GM19193 (cell line): ENCODE results near the gene PRKX.
A peak's percentile ranks its signal among the peaks of the same experiment; 100 is the strongest.

Experiments used
- POLR2A ChIP-seq: IDR thresholded peaks from 4 replicates; pipeline ENCODE4 v1.6.1; 2011; ENCODE audit not compliant: insufficient read depth, insufficient read length; ENCODE audit errors: extremely low read depth

The PRKX gene

GRCh38 chrX:3713225-3713936, at the start of gene PRKX:
PRKX (minus strand) TSS chrX:3713649; CDS start chrX:3713253, 396 bp downstream.
- TF ChIP-seq POLR2A = peak; percentile 31

GRCh38 chrX:3763111-3763510, 49.7 kb upstream of the PRKX start:
- TF ChIP-seq POLR2A = no peak

- no peak for TF ChIP-seq POLR2A
These were observed 44.1 kb upstream of the PRKX start for GRCh38 chrX:3757510-3758025.

DNA sequence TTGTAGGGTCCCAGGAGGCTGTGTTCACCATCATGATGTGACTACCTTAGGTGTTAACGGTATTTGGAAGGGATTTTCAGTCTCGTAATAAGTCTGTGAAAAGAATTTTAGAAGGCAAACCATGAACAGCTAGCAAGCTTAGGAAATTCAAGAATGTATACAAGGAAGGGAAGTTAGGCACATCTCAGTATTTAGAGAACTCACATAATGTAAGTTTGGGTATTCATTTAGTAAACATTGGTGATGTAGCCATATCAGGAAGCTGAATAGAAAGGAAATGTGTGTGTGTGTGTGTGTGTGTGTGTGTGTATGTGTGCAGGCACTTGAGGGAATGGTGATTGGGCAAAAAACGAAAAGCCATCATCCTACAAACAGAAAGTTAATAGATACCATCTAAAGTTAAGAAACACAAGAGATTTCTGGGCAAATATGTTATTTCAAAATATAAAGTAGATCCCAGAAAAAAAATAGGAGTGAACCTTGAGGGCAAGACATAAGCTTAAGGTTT, 34.7 kb upstream of the PRKX start:
- no peak for TF ChIP-seq POLR2A

- TF ChIP-seq POLR2A = no peak
These were observed 30.5 kb upstream of the PRKX start for GRCh38 chrX:3743801-3744439.

GRCh38 chrX:3738509-3738908, 25.1 kb upstream of the PRKX start:
- TF ChIP-seq POLR2A = no peak

DNA sequence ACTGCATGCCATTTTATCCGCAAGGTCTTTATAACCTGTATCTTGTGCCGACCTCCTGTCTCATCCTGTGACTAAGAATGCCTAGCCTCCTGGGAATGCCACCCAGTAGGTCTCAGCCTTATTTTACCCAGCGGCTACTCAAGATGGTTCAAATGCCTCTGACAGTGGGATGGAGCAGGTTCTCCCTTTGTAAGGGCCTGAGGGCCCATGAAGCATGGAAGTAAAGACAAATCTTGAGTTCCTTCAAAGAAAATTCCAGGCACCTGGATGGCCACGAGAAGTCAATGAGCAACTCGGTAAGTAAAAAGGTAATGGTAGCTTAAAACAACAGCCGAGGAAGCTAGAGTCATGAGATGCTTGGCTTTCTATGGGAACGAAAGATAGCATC, 19.6 kb upstream of the PRKX start:
- no peak for TF ChIP-seq POLR2A

- no peak for TF ChIP-seq POLR2A
These were observed 15.0 kb upstream of the PRKX start for GRCh38 chrX:3728454-3728853.

DNA sequence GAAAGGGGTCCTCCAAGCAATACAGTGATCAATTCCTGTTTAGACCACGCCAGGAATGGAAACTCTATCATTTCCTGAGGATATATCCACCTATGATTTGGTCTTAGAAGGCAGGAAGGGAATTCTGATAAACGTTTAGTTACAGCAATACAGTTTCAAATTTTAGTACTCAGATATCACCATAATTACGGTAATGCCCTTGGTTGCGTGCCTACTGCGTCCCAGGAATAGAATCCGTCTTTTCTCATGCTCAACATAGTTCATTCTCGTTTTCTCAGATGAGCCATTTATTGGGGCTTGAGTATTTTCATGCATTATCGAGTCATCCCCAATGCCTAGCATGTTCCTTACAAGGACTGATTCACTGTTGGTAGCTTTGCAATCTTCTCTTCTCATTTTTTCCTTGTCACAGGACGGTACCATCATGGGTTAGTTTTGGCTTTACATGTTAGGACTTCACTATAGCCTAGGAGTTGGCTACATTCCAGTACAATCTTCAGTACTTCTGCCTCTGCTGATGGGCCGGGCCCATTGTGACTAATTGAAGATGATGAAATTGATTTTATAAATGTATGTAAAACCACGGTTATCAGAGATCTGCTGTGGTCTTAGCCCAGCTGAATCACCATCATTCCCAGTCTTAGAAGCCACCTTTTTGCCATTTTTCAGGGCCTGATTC, 4.4 kb upstream of the PRKX start:
- no peak for TF ChIP-seq POLR2A

- no peak for TF ChIP-seq POLR2A
These were observed 2.5 kb upstream of the PRKX start for GRCh38 chrX:3715921-3716320.

- no peak for TF ChIP-seq POLR2A
These were observed 537 bp upstream of the PRKX start for GRCh38 chrX:3713937-3714434.

- TF ChIP-seq POLR2A = no peak
These were observed 602 bp downstream of the PRKX start for GRCh38 chrX:3712870-3713224.

DNA sequence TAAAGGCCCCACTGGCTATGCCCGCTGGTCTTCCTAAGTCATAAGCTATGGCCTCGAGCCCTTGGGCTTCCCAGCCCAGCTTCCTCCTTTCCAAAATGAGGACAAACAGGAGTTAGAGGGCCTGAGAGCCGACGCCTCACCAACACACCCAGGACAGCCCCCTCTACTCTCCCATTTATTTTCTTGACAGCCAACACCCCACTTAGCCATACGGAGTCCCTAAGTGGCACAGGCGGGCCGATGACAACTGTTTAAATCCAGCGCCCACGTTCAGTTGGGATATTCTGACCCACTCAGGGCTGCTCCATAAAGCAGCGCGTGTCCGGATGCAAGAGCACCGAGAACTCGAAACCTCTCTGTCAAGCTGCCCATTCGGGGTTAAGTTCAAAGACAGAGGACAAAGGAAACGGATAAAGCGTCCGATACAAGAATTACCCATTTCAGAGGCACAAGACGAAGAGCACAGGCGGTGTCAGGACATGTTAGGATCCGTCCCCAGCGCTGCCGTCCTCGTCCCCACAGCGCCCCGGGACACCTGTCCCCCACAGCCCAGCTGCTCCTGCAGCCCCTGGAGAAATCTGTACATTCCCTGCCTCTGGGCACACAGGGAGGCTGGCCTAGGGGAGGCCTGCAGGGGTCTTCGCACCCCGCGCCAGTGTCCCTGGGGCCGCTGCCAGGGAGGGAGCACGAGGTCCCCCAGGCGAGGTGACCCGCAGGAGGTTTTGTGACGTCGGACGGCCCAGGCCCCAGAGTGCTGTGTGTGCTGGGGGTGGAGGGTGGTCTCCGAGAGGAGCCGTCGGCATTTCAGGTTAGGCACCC, 1.2 kb downstream of the PRKX start:
- TF ChIP-seq POLR2A = no peak

GRCh38 chrX:3711331-3711917, 2.0 kb downstream of the PRKX start:
- TF ChIP-seq POLR2A = no peak
